ENCODE data around the gene GAK.

DNA sequence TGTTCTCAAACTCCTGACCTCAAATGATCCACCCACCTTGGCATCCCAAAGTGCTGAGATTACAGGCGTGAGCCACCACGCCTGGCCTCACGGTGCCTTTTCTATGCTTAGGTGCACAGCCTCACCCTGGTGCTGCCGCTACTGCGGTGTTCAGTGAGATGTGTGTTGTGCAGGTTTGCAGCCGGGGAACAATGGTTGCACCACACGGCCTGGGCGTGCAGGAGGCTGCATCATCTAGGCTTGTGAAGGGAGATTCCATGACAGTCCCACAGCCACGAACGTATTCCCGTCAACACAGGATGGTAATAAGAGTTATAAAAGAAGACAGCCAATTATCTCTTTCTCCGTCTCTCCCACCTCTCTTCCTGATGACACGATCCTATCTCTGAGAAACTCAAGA is 128.2 kb downstream of the GAK start:
- TF ChIP-seq POLR2AphosphoS5 (IDR thresholded peaks at IDR 0.05) (no peak), POLR2A (IDR thresholded peaks at IDR 0.05) (no peak), EP300 (IDR thresholded peaks at IDR 0.05) (no peak)
- TF ChIP-seq, protein P1, sequence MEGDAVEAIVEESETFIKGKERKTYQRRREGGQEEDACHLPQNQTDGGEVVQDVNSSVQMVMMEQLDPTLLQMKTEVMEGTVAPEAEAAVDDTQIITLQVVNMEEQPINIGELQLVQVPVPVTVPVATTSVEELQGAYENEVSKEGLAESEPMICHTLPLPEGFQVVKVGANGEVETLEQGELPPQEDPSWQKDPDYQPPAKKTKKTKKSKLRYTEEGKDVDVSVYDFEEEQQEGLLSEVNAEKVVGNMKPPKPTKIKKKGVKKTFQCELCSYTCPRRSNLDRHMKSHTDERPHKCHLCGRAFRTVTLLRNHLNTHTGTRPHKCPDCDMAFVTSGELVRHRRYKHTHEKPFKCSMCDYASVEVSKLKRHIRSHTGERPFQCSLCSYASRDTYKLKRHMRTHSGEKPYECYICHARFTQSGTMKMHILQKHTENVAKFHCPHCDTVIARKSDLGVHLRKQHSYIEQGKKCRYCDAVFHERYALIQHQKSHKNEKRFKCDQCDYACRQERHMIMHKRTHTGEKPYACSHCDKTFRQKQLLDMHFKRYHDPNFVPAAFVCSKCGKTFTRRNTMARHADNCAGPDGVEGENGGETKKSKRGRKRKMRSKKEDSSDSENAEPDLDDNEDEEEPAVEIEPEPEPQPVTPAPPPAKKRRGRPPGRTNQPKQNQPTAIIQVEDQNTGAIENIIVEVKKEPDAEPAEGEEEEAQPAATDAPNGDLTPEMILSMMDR (IDR thresholded peaks at IDR 0.05): no peak
